Measurements from ENCODE around the gene C3orf20.

Gene C3orf20

GRCh38 chr3:14761866-14762265 is 86.9 kb downstream of the C3orf20 start:
- no peak for DNase-seq

DNA sequence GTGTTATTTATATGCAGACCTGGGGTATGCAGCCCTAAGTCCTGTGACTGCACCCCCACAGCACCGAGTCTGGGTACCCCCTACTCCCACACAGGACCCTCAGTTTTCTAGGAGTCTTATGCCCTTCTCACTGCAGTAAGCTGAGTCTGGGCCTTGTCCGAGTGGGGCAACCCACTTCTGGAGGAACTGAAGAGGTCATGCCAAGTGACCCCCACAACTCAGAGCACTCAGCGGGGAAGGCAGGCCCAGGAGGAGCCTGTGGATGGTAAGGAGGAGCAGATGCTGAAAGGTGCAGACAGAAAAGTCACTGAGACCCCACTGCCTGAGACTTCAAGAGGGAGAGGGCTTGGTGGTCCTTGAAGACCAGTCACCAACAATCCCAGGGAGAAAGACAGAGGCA is 87.8 kb downstream of the C3orf20 start:
- no peak for DNase-seq

- DNase-seq, result no peak
These were observed 89.6 kb downstream of the C3orf20 start for GRCh38 chr3:14764331-14765059.

DNA sequence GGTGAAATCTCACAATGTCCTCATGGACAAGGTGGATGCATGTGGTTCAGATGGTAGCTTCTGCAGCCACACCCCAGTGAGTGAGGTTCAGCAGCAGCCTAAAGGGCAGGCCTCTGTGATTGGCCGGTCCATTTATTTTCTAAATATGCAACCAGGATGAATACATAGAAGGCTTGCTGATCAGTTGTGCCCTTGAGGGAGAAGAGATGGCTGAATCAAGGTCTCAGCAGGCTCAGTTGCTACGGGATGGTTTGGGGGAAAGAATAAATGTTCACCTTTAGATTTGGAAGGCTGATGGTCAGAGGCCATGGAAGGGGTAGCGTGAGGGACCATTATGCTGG is 90.1 kb downstream of the C3orf20 start:
- no peak for DNase-seq

DNA sequence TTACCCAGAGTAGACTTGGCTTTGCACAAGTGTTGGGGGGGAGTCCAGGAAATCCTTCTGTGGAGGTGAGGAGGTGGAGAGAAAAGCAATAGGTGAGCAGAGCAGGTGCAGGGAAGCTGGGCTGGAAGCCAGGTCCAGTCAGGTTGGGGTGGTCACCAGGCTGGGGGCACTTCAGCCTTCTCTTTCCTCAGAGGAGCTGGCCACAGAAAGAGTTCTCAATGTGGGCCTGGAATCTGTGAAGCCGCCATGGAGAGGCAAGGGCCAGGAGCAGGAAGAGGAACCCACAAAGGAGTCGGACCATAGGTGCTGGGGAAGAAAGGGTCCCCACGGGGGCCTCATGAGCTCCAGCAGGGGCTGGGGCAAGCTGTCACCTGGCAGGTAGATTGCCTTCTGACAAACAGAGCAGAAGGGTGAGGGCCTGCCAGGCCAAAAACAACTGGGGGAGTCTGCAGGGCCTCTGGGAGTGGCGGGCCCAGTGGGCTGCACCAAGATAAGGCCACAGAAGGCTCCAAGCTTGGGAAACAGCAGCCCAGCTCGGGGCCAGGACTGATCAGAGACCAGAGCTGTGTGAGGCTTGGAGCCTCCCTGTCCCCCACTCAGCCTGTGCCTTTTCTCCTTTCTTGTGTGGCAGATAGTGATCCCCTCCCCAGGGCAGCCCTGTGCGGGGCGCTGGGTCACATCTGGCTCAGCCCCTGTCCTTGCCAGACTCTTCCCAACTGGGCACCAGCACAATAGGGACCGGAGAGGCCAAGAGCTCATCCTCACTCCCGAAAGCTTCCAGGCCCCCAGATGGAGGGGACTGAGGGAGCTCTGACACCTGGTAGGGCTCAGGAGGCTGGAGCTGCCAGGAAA is 90.9 kb downstream of the C3orf20 start:
- no peak for DNase-seq

GRCh38 chr3:14766428-14767244 is 91.7 kb downstream of the C3orf20 start:
- DNase-seq, result no peak

GRCh38 chr3:14767245-14768051 is 92.5 kb downstream of the C3orf20 start:
- DNase-seq, result no peak

GRCh38 chr3:14768182-14768790 is 93.3 kb downstream of the C3orf20 start:
- DNase-seq, result no peak

GRCh38 chr3:14768881-14769280 is 93.9 kb downstream of the C3orf20 start:
- DNase-seq, result no peak

DNA sequence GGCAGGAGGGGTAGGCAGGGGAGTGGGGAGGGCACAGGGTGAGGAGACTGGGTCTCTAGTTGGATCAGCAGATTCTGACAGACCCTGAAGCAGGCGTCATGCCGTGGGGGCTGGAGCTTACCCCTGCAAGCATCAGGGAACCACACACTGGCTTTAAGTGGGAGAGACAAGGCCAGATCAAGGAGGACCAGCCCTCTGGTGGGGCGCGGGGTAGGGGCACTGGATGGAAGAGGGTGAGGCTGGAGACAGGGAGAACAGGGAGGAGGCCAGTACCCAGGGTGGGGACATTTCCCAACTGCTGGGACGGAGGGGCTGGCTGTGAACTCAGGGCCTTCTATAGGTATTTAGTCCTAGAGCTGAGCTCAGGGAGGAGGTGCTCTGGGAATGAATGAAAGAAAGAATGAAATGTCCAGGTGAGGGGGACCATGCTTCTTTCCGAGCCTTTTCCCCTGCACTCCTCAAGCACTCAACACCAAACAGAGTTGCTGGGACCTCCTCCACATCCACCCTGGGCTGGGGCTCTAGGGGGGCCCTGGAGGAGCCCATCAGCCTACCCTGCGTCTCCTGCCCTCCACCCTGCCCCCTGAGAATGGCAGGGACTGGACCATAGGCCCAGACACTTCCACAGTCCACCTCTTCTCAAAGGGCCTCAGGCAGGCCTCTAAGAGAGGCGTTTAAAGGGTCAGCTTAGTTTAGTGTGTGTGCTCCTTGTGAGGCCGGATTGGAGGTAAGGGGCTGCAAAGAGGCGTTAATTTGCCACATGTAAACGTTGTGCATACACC is 94.8 kb downstream of the C3orf20 start:
- no peak for DNase-seq

DNA sequence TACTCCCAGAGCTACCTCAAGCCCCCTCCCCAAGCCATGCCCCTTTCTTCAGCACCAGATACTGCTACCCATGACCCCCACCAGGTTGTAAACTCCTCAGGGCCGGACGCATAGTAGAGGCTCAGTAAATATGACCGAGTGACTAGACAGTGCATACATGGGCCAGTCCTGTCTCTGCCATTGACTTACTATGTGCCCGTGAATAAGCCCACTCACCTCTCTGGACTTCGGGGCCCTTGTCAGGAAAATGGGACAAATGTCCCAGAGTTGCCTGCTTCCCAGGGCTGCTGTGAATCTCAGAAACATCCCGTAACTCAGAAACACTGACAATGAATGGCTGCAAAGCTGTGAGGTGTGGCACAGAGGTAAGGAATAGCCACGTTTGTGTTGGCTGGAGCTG is 95.7 kb downstream of the C3orf20 start:
- no peak for DNase-seq

GRCh38 chr3:14771593-14772497 is 96.9 kb downstream of the C3orf20 start:
- DNase-seq, result no peak

- DNase-seq, result no peak
These were observed 97.7 kb downstream of the C3orf20 start for GRCh38 chr3:14772533-14773138.

GRCh38 chr3:14773281-14773680 is 98.3 kb downstream of the C3orf20 start:
- no peak for DNase-seq

DNA sequence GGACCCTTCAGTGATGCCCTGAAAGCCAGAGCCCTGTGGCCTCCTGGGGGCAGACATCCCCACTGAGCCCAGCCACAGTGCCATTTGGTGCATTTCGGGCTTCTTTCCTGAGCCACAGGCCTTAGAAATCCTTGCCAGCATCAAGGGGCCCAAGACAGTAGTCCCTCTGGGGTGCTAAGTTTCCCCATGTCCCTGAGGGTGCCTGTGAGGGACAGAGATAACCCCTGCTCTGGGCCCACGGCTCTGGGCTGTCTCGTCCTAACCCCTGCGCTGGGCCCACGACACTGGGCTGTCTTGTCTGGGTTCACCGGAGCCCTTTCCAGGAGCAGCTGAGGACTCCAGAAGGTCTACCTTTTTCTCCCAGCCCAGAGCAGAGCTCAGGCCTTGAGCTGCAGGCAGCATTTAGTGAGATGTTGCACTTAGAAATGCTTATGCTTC is 98.8 kb downstream of the C3orf20 start:
- DNase-seq, result no peak

GRCh38 chr3:14774431-14774830 is 99.5 kb downstream of the C3orf20 start:
- no peak for DNase-seq

- DNase-seq, result no peak
These were observed 100.1 kb downstream of the C3orf20 start for GRCh38 chr3:14775011-14775410.

DNA sequence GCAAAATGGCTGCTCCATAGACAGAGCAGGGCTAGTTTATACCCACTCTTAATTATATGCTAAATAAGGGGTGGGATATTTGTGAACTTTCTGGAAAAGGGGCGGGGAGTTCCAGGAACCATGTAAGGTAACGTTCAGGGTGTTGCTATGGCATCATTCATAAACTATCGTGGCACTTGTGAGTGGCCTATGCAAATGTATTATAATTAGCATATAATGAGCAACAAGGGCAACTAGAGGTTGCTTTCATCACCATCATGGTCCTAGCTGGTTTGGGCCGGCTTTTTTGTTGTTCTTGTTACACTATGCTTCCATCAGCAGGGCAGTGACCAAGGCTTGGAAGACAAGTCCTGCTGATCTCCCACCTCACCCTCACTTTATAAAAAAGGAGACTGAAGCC is 100.6 kb downstream of the C3orf20 start:
- DNase-seq, result no peak

DNA sequence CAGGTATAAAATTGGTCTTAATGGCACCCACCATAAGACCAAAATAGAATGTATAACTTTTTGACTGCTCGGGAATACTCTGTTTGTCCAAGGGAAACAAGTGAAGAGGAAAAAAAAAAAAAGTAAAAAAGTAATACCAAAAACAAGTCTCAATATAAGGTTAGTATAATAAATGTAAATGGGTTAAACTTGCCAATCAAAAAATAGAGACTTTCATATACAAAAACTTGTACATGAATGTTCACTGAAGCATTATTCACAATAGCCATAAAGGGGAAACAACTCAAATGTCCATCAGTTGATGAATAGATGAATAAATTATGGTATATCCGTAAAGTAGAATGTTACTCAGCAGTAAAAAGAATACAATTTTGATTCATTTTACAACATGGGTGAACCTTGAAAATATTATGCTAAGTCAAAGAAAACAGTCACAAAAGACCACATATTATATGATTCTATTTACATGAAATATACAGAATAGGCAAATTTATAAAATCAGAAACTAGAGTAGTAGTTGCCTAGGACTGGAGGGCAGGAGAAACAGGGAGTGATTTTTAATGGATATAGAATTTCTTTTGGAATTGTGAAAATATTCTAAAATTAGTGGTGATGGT is 104.2 kb downstream of the C3orf20 start:
- DNase-seq, result no peak
